Retinal pigment epithelial cell (primary cell): ENCODE data around the gene ZNF853.
"Not testable (repeated sequence)": the region's sequence is repeated elsewhere in the genome, so short reads cannot be mapped to it uniquely, and the experiment has no call there.

Experiments
- DNase-seq: peaks from one replicate; pipeline ENCODE4 v3.0.0-alpha.2; 2010; ENCODE audit warnings: low read depth
- H3K4me3 ChIP-seq: 2 replicates; pipeline ENCODE4 v1.5.1; 2011; ENCODE audit warnings: mild to moderate bottlenecking, low read length, control low read depth, moderate library complexity
- TF ChIP-seq, protein P1 (sequence below): conservative IDR thresholded peaks from 2 replicates; pipeline ENCODE4 v1.5.1; 2011; ENCODE audit warnings: low read depth, low read length, control low read depth, inconsistent platforms

The ZNF853 gene

GRCh38 chr7:6614953-6615722 lies at the start of gene ZNF853:
ZNF853 (plus strand) TSS chr7:6615610; CDS start chr7:6616175, 565 bp downstream.
- DNase-seq = no peak
- peak within 1 kb of the TSS; percentile 58 for H3K4me3 ChIP-seq
- TF ChIP-seq, protein P1, sequence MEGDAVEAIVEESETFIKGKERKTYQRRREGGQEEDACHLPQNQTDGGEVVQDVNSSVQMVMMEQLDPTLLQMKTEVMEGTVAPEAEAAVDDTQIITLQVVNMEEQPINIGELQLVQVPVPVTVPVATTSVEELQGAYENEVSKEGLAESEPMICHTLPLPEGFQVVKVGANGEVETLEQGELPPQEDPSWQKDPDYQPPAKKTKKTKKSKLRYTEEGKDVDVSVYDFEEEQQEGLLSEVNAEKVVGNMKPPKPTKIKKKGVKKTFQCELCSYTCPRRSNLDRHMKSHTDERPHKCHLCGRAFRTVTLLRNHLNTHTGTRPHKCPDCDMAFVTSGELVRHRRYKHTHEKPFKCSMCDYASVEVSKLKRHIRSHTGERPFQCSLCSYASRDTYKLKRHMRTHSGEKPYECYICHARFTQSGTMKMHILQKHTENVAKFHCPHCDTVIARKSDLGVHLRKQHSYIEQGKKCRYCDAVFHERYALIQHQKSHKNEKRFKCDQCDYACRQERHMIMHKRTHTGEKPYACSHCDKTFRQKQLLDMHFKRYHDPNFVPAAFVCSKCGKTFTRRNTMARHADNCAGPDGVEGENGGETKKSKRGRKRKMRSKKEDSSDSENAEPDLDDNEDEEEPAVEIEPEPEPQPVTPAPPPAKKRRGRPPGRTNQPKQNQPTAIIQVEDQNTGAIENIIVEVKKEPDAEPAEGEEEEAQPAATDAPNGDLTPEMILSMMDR = no peak

GRCh38 chr7:6565655-6566054 lies 49.8 kb upstream of the ZNF853 start:
- TF ChIP-seq, protein P1 = no peak
- no peak for DNase-seq
- H3K4me3 ChIP-seq = no peak overlapping the region

GRCh38 chr7:6567886-6568285 lies 47.5 kb upstream of the ZNF853 start:
- no peak overlapping the region for H3K4me3 ChIP-seq
- DNase-seq = no peak
- TF ChIP-seq, protein P1 = no peak

- no peak overlapping the region for H3K4me3 ChIP-seq
- TF ChIP-seq, protein P1 = no peak
- no peak for DNase-seq
These were observed 44.1 kb upstream of the ZNF853 start for GRCh38 chr7:6571160-6571779.

DNA sequence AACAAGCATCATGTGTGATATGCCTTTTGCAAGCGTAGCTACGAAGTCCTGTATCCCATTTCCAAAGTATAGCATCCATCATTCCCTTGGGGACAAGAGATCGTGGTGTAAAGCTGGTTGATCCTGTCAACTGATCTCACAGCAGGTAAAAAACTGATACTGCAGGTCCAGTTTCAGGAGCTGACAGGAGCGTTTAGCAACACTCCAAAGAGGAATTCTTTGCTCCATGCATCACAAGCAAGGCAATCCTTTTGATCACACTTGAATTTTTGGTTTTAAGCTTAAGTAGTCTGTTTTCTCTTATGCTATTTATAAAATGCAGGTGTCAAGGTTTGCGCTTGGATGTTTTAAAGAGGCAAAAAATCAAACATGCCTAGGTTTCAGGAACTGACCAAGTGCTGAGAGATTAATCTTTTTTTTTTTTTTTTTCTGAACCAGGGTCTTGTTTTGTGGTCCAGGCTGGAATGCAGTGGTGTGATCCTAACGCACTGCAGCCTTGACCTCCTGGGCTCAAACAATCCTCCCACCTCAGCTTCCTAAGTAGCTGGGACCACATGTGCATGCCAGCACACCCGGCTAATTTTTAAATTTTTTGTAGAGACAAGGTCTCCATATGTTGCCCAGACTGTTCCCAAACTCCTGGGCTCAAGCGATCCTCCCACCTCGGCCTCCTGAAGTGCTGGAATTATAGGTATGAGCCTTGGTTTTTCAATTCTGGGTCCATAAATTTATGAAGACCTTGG lies 40.0 kb upstream of the ZNF853 start:
- no peak for DNase-seq
- no peak overlapping the region for H3K4me3 ChIP-seq
- TF ChIP-seq, protein P1 = no peak

- DNase-seq = no peak
- TF ChIP-seq, protein P1 = no peak
- peak overlapping the region; percentile 76 for H3K4me3 ChIP-seq
These were observed 39.2 kb upstream of the ZNF853 start for GRCh38 chr7:6576024-6576866.

GRCh38 chr7:6576867-6577368 lies 38.5 kb upstream of the ZNF853 start:
- not testable (repeated sequence) for DNase-seq
- H3K4me3 ChIP-seq = peak overlapping the region; percentile 76
